ENCODE data around the gene PTCD2.

The PTCD2 gene

DNA sequence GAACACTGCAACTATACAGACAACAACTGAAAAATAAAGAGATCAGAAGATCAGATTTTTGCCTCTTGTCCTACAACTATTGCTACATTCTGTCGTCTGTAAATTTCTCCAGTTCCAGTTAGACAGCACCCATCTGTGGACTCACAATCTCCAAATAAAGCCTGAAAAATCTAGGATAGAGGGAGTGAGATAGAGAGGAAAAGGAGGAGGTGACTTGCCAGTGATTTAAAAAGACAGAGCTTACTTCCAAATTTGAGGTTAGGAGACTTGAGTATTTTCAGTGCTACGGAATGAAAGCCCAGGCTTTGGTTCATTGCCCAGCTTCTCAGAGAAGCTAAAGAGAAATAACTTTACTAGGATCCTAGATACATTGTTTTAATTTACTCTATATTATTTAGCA is 63.6 kb downstream of the PTCD2 start:
- no peak for DNase-seq (ENCODE audit: low read depth)
- no peak overlapping the region for H3K4me3 ChIP-seq (ENCODE audit: low read length)
- TF ChIP-seq, protein P1, sequence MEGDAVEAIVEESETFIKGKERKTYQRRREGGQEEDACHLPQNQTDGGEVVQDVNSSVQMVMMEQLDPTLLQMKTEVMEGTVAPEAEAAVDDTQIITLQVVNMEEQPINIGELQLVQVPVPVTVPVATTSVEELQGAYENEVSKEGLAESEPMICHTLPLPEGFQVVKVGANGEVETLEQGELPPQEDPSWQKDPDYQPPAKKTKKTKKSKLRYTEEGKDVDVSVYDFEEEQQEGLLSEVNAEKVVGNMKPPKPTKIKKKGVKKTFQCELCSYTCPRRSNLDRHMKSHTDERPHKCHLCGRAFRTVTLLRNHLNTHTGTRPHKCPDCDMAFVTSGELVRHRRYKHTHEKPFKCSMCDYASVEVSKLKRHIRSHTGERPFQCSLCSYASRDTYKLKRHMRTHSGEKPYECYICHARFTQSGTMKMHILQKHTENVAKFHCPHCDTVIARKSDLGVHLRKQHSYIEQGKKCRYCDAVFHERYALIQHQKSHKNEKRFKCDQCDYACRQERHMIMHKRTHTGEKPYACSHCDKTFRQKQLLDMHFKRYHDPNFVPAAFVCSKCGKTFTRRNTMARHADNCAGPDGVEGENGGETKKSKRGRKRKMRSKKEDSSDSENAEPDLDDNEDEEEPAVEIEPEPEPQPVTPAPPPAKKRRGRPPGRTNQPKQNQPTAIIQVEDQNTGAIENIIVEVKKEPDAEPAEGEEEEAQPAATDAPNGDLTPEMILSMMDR (IDR thresholded peaks at IDR 0.05; ENCODE audit: insufficient read depth, low read depth, low read length, missing control alignments) = no peak

DNA sequence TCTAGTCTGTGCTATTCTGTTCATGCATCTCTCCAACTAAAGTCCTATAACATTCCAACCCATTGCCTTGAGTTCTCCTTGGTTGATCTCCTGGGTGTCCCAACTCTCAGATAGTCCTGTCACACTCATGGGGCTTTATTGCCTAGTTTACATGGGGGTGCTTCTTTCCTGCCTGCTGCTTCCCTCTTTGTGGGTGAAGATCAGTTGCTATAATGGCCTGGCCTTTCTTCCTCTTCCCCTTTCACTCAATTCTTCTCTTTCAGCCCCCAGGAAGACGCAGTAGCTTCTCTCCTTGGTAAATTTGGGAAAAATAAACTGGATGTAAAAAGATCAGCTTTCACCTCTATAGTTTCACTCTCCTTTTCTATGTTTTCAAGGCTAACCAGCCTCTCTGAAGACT is 66.5 kb downstream of the PTCD2 start:
- TF ChIP-seq, protein P1 (IDR thresholded peaks at IDR 0.05; ENCODE audit: insufficient read depth, low read depth, low read length, missing control alignments) = no peak
- DNase-seq (ENCODE audit: low read depth) = no peak
- no peak overlapping the region for H3K4me3 ChIP-seq (ENCODE audit: low read length)

DNA sequence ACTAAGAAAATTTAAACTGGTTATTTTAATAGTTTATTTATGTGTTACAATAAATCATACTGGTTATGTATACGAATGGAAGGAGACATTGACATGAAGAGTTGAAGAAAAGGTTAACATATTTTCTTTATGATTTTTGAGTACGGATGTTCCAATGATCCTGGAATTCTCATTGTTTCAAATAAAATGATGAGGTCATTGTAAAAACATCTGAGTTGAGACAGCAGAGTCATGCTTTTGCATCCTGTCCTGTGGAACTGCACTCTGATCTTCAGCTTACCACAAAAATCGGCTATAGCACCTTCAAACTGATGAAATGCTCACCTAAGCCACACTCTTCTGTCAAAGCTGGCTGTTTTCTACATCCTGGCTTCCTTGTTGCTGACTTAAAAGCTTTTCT is 67.8 kb downstream of the PTCD2 start:
- peak; percentile 79 for DNase-seq (ENCODE audit: low read depth)
- no peak overlapping the region for H3K4me3 ChIP-seq (ENCODE audit: low read length)
- TF ChIP-seq, protein P1 (IDR thresholded peaks at IDR 0.05; ENCODE audit: insufficient read depth, low read depth, low read length, missing control alignments) = no peak

DNA sequence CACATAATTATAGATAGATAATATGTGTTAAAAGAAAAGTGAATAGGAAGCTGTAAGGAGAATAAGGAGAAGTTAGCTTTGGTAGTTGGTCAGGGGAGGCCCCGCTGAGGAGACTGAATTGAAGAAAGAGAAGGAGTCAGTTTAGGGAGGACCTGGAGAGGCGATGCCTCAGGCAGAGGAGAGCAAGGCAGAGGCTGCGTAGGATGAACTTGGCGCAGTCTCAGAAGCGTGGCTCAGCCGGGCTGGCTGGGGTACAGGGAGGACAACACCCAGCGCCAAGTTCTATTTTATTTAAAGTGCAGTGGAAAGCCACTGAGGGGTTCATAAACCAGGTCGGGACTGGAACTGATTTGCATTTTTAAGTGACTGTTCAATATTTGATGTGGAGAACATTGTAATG is 68.5 kb downstream of the PTCD2 start:
- TF ChIP-seq, protein P1 (IDR thresholded peaks at IDR 0.05; ENCODE audit: insufficient read depth, low read depth, low read length, missing control alignments) = no peak
- DNase-seq (ENCODE audit: low read depth) = no peak
- H3K4me3 ChIP-seq (ENCODE audit: low read length) = no peak overlapping the region

DNA sequence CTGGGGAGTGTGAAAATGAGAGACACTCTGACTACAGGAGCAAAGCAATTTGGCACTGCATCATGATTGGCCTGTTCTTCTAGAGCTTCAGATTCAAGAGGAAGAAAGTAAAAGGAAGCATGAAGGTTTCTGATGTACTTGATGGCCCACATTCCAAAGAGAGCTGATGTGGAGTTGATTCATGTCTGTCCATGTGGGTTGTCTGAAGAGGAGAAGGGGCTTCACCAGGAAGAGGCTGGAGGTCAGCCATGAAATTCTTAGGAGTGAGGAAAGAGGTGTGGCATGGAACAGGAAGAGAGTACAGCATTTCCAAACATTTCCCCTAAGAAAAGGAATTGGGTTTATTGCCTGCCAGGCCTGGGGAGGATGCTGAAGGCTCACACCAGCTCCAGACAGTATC is 70.7 kb downstream of the PTCD2 start:
- DNase-seq (ENCODE audit: low read depth) = peak; percentile 68
- TF ChIP-seq, protein P1 (IDR thresholded peaks at IDR 0.05; ENCODE audit: insufficient read depth, low read depth, low read length, missing control alignments) = no peak
- no peak overlapping the region for H3K4me3 ChIP-seq (ENCODE audit: low read length)

DNA sequence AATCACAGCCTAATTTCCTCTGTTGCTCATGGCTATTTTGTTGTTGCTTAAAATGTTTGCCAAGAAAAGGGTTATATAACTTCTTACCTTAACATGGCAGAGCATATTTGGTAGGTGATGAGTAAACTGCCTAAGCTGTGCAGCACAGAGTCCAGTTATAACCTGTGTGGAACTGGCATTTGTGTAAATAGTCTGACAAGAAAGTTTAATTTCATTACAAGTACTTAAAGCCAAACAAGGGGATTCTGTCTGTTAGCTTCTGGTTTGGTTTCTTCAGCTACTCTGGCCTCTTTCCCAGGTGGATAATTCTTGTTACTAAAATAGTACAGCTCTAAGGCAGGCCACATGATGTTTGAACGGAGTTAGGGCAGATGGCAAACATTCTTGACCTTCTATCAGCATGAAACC is 72.2 kb downstream of the PTCD2 start:
- DNase-seq (ENCODE audit: low read depth) = peak; percentile 86
- TF ChIP-seq, protein P1 (IDR thresholded peaks at IDR 0.05; ENCODE audit: insufficient read depth, low read depth, low read length, missing control alignments) = no peak
- H3K4me3 ChIP-seq (ENCODE audit: low read length) = no peak overlapping the region

DNA sequence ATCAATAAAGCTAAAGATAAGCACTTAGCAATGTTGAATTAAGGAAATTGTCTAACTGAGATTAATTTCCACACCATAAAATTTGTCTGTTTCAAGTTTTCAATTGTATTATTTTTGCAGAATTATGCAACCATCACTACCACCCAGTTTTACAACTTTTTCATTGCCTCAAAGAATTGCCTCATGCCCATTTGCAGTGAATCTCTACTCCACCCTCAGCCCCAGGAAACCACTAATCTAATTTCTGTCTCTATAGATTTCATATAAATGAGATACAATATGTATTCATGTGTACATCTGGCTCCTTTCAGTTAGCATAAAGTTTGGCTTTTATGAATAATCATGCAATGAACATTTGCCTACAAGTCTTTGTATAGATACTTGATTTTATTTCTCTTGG is 72.9 kb downstream of the PTCD2 start:
- no peak overlapping the region for H3K4me3 ChIP-seq (ENCODE audit: low read length)
- TF ChIP-seq, protein P1 (IDR thresholded peaks at IDR 0.05; ENCODE audit: insufficient read depth, low read depth, low read length, missing control alignments) = no peak
- no peak for DNase-seq (ENCODE audit: low read depth)
